K562 (cell line): Measurements from ENCODE around the gene PLEKHF1.

Source experiments
- FOXK2 ChIP-seq, 2 experiments: fragments of 450-650 bp; IDR thresholded peaks in 1 of 2; conservative IDR thresholded peaks in 1 of 2; 2 replicates each; pipeline ENCODE4 v1.6.1; 2016; ENCODE audit warnings: low read depth in 2 of 2, mild to moderate bottlenecking in 1 of 2
- NR2C2 ChIP-seq, 2 experiments: fragments of 200-800 bp in 1 of 2; sonication (Bioruptor generic) in 1 of 2; sonication (generic) in 1 of 2; formaldehyde crosslinking in 1 of 2; IDR thresholded peaks; 2 replicates each; pipeline versions ENCODE4 v1.6.1 to v1.8.0; 2016 to 2022; ENCODE audit warnings: mild to moderate bottlenecking in 1 of 2, missing compliant biosample characterization in 1 of 2, missing genetic modification characterization in 1 of 2, missing genetic modification reagents in 1 of 2
- SMAD3 ChIP-seq: fragments of 450-650 bp; formaldehyde crosslinking; conservative IDR thresholded peaks from 2 replicates; pipeline ENCODE4 v1.4.0; 2020; ENCODE audit warnings: mild to moderate bottlenecking
- TAL1 ChIP-seq: fragments of 450-650 bp; IDR thresholded peaks from 2 replicates; pipeline ENCODE4 v1.6.1; 2016; ENCODE audit warnings: mild to moderate bottlenecking
- ZC3H11A ChIP-seq: IDR thresholded peaks from 2 replicates; pipeline ENCODE4 v1.6.1; 2012; ENCODE audit warnings: low read depth, low read length, improper control_type of control experiment
- ZNF655 ChIP-seq: fragments of 250-450 bp; sonication (Bioruptor Pico); IDR thresholded peaks from 2 replicates; pipeline ENCODE4 v1.5.0; 2021
- TF ChIP-seq, protein P1 (sequence below): sonication (generic); formaldehyde crosslinking; IDR thresholded peaks from 2 replicates; pipeline ENCODE4 v1.9.0; 2022; ENCODE audit warnings: mild to moderate bottlenecking, missing genetic modification reagents

DNA sequence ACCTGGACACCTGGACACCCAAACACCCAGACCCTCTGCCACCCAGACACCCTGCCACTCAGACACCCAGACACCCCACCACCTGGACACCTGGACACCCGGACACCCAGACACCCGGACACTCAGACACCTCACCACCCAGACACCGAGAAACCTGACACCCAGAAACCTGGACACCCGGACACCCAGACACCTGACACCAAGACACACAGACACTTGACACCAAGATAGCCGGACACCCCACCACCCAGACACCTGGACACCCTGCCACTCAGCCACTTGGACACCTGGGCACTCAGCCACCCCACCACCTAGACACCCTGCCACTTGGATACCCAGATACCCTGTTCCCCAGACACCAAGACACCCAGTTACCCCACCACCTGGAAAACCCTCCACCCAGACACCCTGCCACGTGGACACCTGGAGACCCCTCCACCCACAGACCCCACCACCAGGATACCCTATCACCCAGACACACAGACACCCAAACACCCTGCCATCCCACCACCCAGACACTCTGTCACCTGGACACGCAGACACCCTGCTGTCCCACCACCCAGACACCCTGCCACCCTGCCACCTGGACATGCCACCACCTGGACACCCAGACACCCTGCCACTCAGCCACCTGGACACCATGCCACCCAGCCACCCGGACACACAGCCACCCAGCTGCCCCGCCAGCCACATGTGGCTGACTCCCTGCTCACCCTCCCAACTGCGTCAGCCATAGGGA, 32.4 kb downstream of the PLEKHF1 start:
- no peak for TF ChIP-seq SMAD3 (CRISPR knock-in tag)
- no peak for TF ChIP-seq ZNF655 (CRISPR knock-in tag)
- TF ChIP-seq TAL1: no peak
- TF ChIP-seq, protein P1, sequence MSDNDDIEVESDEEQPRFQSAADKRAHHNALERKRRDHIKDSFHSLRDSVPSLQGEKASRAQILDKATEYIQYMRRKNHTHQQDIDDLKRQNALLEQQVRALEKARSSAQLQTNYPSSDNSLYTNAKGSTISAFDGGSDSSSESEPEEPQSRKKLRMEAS (CRISPR knock-in tag): no peak
- no peak for TF ChIP-seq ZC3H11A
- no peak for TF ChIP-seq NR2C2 (CRISPR knock-in tag; IDR thresholded peaks at IDR 0.05)
- TF ChIP-seq NR2C2 (tag; IDR thresholded peaks at IDR 0.05): no peak
- no peak for TF ChIP-seq FOXK2 (conservative IDR thresholded peaks at IDR 0.05 in 1 of 2, IDR thresholded peaks at IDR 0.05 in 1 of 2; ENCODE audit: low read depth in 2 of 2)
